CD4-positive, alpha-beta memory T cell (primary cell): Measurements from ENCODE around the gene AMBN. TPM values are rescaled to one million over a fixed set of nuclear protein-coding genes. Genes with fewer than 3 reads are reported as not detected.

Source experiments
- CTCF ChIA-PET: fragments of 350-600 bp; sonication (Branson Sonifier 250); formaldehyde crosslinking; loops from one replicate; lab custom pipeline; 2021; ENCODE audit warnings: inconsistent platforms; ENCODE audit not compliant: partially characterized antibody; lab: Charles Lee
- POLR2A ChIA-PET: fragments of 350-600 bp; sonication (Branson Sonifier 250); formaldehyde crosslinking; loops from one replicate; lab custom pipeline; 2021; ENCODE audit not compliant: partially characterized antibody; lab: Charles Lee
- DNase-seq, 5 donors: peaks; one replicate each; pipeline versions ENCODE4 v3.0.0 to v3.0.0-alpha.2; 2020 to 2022; ENCODE audit warnings: mixed read lengths in 1 of 5
- H3K27ac ChIP-seq: one replicate; pipeline ENCODE4 v1.7.0; 2013; ENCODE audit warnings: low read depth, low read length
- H3K27me3 ChIP-seq: 2 replicates; pipeline ENCODE4 v1.7.0; 2013; ENCODE audit warnings: mild to moderate bottlenecking, low read length, moderate library complexity; ENCODE audit not compliant: insufficient read depth
- H3K36me3 ChIP-seq: 2 replicates; pipeline ENCODE4 v1.7.0; 2013; ENCODE audit warnings: mild to moderate bottlenecking, low read length, moderate library complexity; ENCODE audit not compliant: insufficient read depth
- H3K4me1 ChIP-seq: 2 replicates; pipeline ENCODE4 v1.7.0; 2013; ENCODE audit warnings: mild to moderate bottlenecking, low read length, moderate library complexity; ENCODE audit not compliant: insufficient read depth
- H3K4me3 ChIP-seq, 2 donors: one replicate each; pipeline ENCODE4 v1.7.0; 2013; ENCODE audit warnings: low read length in 2 of 2, mild to moderate bottlenecking in 1 of 2
- H3K9me3 ChIP-seq, 2 donors: one replicate each; pipeline ENCODE4 v1.7.0; 2013; ENCODE audit warnings: low read length in 2 of 2, control low read depth in 1 of 2; ENCODE audit not compliant: control insufficient read depth in 1 of 2
- H3K27ac Mint-ChIP-seq, 7 donors: one replicate each; pipeline ENCODE4 v1.8.0; 2020 to 2021; ENCODE audit warnings: mixed read lengths in 7 of 7, mild to moderate bottlenecking in 6 of 7, inconsistent platforms in 3 of 7, moderate library complexity in 3 of 7
- H3K27me3 Mint-ChIP-seq, 2 donors: one replicate each; pipeline ENCODE4 v1.8.0; 2020 to 2021; ENCODE audit warnings: mixed read lengths in 2 of 2
- H3K36me3 Mint-ChIP-seq, 2 donors: one replicate each; pipeline ENCODE4 v1.8.0; 2020 to 2021; ENCODE audit warnings: mixed read lengths in 2 of 2, inconsistent platforms in 1 of 2, mild to moderate bottlenecking in 1 of 2
- H3K4me1 Mint-ChIP-seq, 4 donors: one replicate each; pipeline ENCODE4 v1.8.0; 2020 to 2021; ENCODE audit warnings: mixed read lengths in 4 of 4, mild to moderate bottlenecking in 1 of 4
- H3K4me3 Mint-ChIP-seq, 8 donors: one replicate each; pipeline ENCODE4 v1.8.0; 2020 to 2021; ENCODE audit warnings: mixed read lengths in 8 of 8, mild to moderate bottlenecking in 7 of 8, moderate library complexity in 6 of 8, inconsistent platforms in 3 of 8
- H3K9me3 Mint-ChIP-seq, 8 donors: one replicate each; pipeline ENCODE4 v1.8.0; 2020 to 2021; ENCODE audit warnings: mixed read lengths in 8 of 8, mild to moderate bottlenecking in 5 of 8, inconsistent platforms in 3 of 8, moderate library complexity in 1 of 8
- intact Hi-C: fragments of 100-400 bp; cut with micrococcal nuclease; formaldehyde crosslinking; loops from one replicate; pipeline ENCODE4 v1.15.1; 2023
- polyA plus RNA-seq, 2 donors: library from polyadenylated mRNA; unstranded; fragments of 300-500 nt; fragmentation: Illumina TruSeq; gene quantifications; one replicate each; pipeline ENCODE4 v1.2.3, GENCODE V29; 2021
- total RNA-seq, 2 experiments: library from RNA; stranded (reverse); gene quantifications; one replicate each; pipeline ENCODE4 v1.2.3, GENCODE V29; 2021

Gene AMBN
- total and polyA plus RNA-seq, 4 experiments from 2014 or later, result not detected

DNA sequence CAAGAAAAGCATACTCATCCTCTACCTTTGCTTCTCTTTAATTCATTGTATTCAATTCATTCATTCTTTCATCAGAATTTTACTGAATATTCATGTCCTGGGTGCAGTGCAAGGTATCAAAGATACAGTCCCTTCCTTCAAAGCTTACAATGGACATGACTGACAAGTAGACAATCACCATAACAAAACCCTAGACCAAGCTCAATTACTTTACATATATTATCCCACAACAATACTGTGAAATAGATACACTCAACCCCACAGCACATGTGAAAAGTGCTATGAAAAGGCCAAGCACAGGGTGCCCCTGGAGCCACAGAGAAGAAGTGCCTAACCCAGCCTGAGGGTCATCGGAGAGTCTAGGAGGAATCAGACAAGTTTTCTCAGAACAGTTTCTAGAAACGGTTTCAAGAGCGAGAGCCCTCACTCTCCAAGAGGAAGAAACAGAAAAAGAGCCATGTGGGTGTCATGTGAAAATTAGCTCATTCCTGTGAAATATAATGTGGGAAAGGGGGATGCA lies 15.3 kb downstream of the AMBN start:
- no peak for DNase-seq
- Mint-ChIP-seq H3K27me3 (peaks cover 7 to 15% of the 10 kb centered on the region in 2 donors), H3K27ac (no peak overlapping the region), H3K9me3 (no peaks in the 10 kb centered on the region), H3K4me1 (no peaks in the 10 kb centered on the region), H3K4me3 (no peak overlapping the region), H3K36me3 (no peaks in the 10 kb centered on the region)
- ChIA-PET POLR2A (no interaction called here), CTCF (interaction anchor here (1.1 kb wide), 1 partner anchor 81 kb away, joined by 3 read pairs; the partner anchor contains the start of gene UTP3)
- H3K36me3 ChIP-seq, result no peaks in the 10 kb centered on the region
- no peak overlapping the region for H3K4me3 ChIP-seq
- H3K27ac ChIP-seq, result no peak overlapping the region
- intact Hi-C loops, result no loop called here
- H3K9me3 ChIP-seq, result no peaks in the 10 kb centered on the region
- no peaks in the 10 kb centered on the region for H3K4me1 ChIP-seq
- no peaks in the 10 kb centered on the region for H3K27me3 ChIP-seq

DNA sequence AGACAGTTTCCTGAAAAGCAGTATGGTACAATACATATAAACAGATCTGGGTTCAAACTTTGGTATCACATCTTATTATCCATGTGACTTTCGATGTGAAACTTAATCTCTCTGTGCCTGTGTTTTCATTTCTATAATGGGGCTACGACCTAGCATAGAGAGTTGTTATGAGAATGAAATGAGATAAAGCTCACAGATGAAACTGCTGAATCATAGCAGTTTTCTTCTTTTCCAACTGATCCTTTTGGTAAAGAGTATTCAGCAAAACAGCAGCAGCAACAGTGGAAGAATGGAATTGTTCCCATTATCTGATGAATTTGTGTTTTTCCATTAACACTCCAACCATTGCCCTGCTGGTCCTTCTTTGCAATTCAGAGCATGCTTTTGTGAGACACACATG lies 16.3 kb downstream of the AMBN start:
- Histone ChIP-seq H3K9me3 (no peaks in the 10 kb centered on the region), H3K4me3 (no peak overlapping the region), H3K27ac (no peak overlapping the region), H3K27me3 (no peaks in the 10 kb centered on the region), H3K4me1 (no peaks in the 10 kb centered on the region), H3K36me3 (no peaks in the 10 kb centered on the region)
- Mint-ChIP-seq H3K36me3 (no peaks in the 10 kb centered on the region), H3K27ac (no peak overlapping the region), H3K27me3 (peaks cover 11 to 21% of the 10 kb centered on the region in 2 donors), H3K9me3 (no peaks in the 10 kb centered on the region), H3K4me1 (peaks cover 4 to 5% (median 4%) of the 10 kb centered on the region in 4 donors), H3K4me3 (no peak overlapping the region)
- no peak for DNase-seq
- intact Hi-C loops, result no loop called here
- POLR2A ChIA-PET, result no interaction called here
- CTCF ChIA-PET, result no interaction called here

DNA sequence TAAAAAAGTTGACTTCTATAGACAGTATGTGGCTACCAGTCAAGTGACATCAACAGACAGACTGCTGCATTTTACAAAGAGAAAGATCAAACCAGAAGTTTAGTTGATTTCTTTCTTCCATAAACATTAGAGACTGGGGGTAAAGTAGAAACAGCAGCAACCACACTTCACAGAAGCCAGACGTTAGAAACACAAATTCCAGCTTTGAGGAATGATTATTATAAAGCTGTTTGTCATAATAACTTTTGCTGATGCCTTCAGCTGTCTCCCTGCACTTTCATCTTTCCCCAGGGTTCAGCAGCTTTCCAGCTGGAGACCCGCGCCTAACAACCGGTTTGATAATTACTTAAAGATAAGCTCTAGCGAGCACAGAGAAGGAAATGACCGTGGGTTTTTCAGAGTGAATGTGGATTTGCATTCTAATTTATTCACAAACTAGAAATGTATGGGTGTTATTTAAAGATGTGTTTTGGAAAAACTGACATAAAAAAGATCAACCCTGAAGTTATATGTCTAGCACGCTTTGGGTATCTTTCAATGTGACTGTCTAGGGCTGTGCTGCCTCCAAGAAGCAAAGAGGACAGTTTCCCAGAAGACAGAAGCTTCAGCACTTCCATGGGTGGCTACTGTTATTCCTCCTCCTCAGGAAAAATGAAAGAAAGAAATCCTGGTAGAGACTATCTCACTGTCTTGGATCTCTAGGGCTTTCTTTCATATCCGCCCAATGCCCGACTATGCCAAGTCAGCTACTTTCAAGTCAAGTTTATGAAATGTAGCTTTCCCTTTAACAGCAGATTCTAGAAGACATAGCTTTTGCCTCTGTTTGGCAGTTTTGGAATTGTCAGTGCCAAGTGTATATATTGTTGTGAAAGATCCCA lies 21.5 kb downstream of the AMBN start:
- H3K9me3 Mint-ChIP-seq, result peaks cover 0 to 3% (median 0%) of the 10 kb centered on the region in 8 donors
- ChIA-PET CTCF (interaction anchor here (1.6 kb wide), 1 partner anchor 11 kb away, joined by 6 read pairs; no protein-coding TSS in a partner anchor), POLR2A (no interaction called here)
- peaks cover 11 to 13% (median 12%) of the 10 kb centered on the region in 4 donors for H3K4me1 Mint-ChIP-seq
- intact Hi-C loops, result no loop called here
- no peaks in the 10 kb centered on the region for H3K36me3 Mint-ChIP-seq
- no peaks in the 10 kb centered on the region for H3K36me3 ChIP-seq
- no peaks in the 10 kb centered on the region for H3K9me3 ChIP-seq
- no peak overlapping the region for H3K27ac ChIP-seq
- peak overlapping the region in 2 of 8 donors; percentile 9 to 50 for H3K4me3 Mint-ChIP-seq
- no peak for DNase-seq
- H3K4me3 ChIP-seq, result no peak overlapping the region
- no peaks in the 10 kb centered on the region for H3K4me1 ChIP-seq
- H3K27me3 Mint-ChIP-seq, result peaks cover 12 to 24% of the 10 kb centered on the region in 2 donors
- H3K27me3 ChIP-seq, result peaks cover 5% of the 10 kb centered on the region
- H3K27ac Mint-ChIP-seq, result no peak overlapping the region

DNA sequence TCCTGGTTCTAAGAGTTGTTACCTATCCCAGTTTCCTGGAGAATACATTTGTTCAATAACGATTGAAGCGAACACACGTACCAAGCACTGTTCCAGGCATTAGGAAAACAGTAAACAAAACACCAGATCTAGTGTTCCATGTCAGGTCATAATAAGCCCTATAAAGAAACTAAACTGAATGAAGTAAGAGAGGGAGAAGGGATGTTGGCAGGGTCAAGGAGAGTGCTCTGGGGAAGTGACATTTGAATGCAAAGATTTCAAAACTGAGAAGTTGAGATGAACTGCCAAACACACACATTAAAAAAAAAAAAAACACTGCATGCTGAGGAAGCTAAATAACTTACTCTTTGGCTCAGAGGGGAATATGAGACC lies 22.1 kb downstream of the AMBN start:
- DNase-seq, result no peak
- Histone ChIP-seq H3K27ac (no peak overlapping the region), H3K4me1 (no peaks in the 10 kb centered on the region), H3K4me3 (no peak overlapping the region), H3K36me3 (no peaks in the 10 kb centered on the region), H3K27me3 (peaks cover 5% of the 10 kb centered on the region), H3K9me3 (no peaks in the 10 kb centered on the region)
- POLR2A ChIA-PET, result no interaction called here
- H3K27ac Mint-ChIP-seq, result no peak overlapping the region
- intact Hi-C loops, result no loop called here
- H3K9me3 Mint-ChIP-seq, result peaks cover 0 to 6% (median 0%) of the 10 kb centered on the region in 8 donors
- no peaks in the 10 kb centered on the region for H3K36me3 Mint-ChIP-seq
- no peak overlapping the region for H3K4me3 Mint-ChIP-seq
- H3K27me3 Mint-ChIP-seq, result peaks cover 13 to 24% of the 10 kb centered on the region in 2 donors
- H3K4me1 Mint-ChIP-seq, result peaks cover 11 to 13% (median 12%) of the 10 kb centered on the region in 4 donors
- CTCF ChIA-PET, result interaction anchor here (1.6 kb wide), 1 partner anchor 12 kb away, joined by 6 read pairs; no protein-coding TSS in a partner anchor

DNA sequence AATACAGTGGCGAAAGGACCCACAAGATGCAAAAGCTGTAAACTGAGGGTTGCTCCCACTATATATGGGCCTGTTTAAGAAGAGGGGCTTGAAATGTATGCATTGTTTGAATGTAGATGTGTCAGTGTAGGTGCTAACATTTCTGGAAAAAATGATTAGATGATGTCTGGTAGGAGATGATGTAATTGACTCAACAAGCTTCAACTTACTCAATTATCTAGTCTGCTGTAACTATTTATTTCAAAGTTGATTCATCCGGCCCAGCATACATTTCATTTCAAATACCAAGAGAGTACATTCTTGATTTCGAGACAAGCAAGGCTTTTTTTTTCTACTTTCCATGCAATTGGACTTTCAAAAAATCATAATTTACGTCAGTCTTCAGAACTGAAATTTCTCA lies 27.2 kb downstream of the AMBN start:
- peak in 3 of 5 donors; percentile 19 to 32 (median 22) for DNase-seq
- peaks cover 0 to 6% (median 0%) of the 10 kb centered on the region in 8 donors for H3K9me3 Mint-ChIP-seq
- Histone ChIP-seq H3K9me3 (no peaks in the 10 kb centered on the region), H3K4me3 (no peak overlapping the region), H3K4me1 (no peaks in the 10 kb centered on the region), H3K36me3 (no peaks in the 10 kb centered on the region), H3K27ac (no peak overlapping the region), H3K27me3 (no peaks in the 10 kb centered on the region)
- no peak overlapping the region for H3K4me3 Mint-ChIP-seq
- ChIA-PET CTCF (no interaction called here), POLR2A (no interaction called here)
- H3K4me1 Mint-ChIP-seq, result no peaks in the 10 kb centered on the region
- no peaks in the 10 kb centered on the region for H3K36me3 Mint-ChIP-seq
- H3K27me3 Mint-ChIP-seq, result peaks cover 1% of the 10 kb centered on the region in 2 donors
- H3K27ac Mint-ChIP-seq, result peak overlapping the region in 2 of 7 donors; percentile 33 to 48
- intact Hi-C loops, result no loop called here

GRCh38 chr4:70619778-70620177 lies 27.7 kb downstream of the AMBN start:
- POLR2A ChIA-PET, result no interaction called here
- H3K27ac Mint-ChIP-seq, result peak overlapping the region in 1 of 7 donors; percentile 33
- H3K4me3 Mint-ChIP-seq, result no peak overlapping the region
- H3K27me3 Mint-ChIP-seq, result peaks cover 1% of the 10 kb centered on the region in 2 donors
- no peaks in the 10 kb centered on the region for H3K36me3 Mint-ChIP-seq
- CTCF ChIA-PET, result no interaction called here
- no peaks in the 10 kb centered on the region for H3K9me3 ChIP-seq
- H3K36me3 ChIP-seq, result no peaks in the 10 kb centered on the region
- no peaks in the 10 kb centered on the region for H3K4me1 Mint-ChIP-seq
- DNase-seq, result no peak
- no peak overlapping the region for H3K4me3 ChIP-seq
- intact Hi-C loops, result no loop called here
- H3K9me3 Mint-ChIP-seq, result peaks cover 0 to 6% (median 0%) of the 10 kb centered on the region in 8 donors
- H3K27me3 ChIP-seq, result no peaks in the 10 kb centered on the region
- H3K27ac ChIP-seq, result no peak overlapping the region
- no peaks in the 10 kb centered on the region for H3K4me1 ChIP-seq

DNA sequence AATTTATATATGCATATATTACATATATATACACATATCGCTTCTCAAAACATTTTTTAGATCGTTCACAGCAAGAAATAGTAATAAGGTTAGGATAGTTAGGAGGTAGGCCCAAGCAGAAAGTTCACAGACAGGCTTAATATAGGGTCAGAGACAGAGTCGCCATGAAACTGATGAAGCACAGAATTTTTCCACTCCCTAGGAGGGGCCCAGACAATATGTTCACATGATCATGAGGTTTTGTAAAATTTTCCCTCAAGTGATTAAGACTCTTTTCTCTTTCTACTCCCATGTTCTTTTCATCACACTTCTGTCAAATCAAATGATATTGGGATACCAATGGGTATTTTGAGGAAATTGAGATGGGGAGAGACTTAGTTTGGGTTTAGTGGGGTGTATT lies 31.3 kb downstream of the AMBN start:
- POLR2A ChIA-PET, result no interaction called here
- H3K9me3 Mint-ChIP-seq, result peaks cover 0 to 4% (median 0%) of the 10 kb centered on the region in 8 donors
- H3K27me3 Mint-ChIP-seq, result peaks cover 0 to 1% of the 10 kb centered on the region in 2 donors
- H3K4me1 Mint-ChIP-seq, result no peaks in the 10 kb centered on the region
- Histone ChIP-seq H3K36me3 (no peaks in the 10 kb centered on the region), H3K9me3 (no peaks in the 10 kb centered on the region), H3K27me3 (no peaks in the 10 kb centered on the region), H3K4me3 (no peak overlapping the region), H3K27ac (no peak overlapping the region), H3K4me1 (no peaks in the 10 kb centered on the region)
- peak in 2 of 5 donors; percentile 11 to 23 for DNase-seq
- CTCF ChIA-PET, result no interaction called here
- no peak overlapping the region for H3K4me3 Mint-ChIP-seq
- H3K27ac Mint-ChIP-seq, result peak overlapping the region in 1 of 7 donors; percentile 3
- intact Hi-C loops, result no loop called here
- no peaks in the 10 kb centered on the region for H3K36me3 Mint-ChIP-seq
